ENCODE data around the gene HOXC4. TPM values are rescaled to one million over a fixed set of nuclear protein-coding genes. Genes with fewer than 3 reads are reported as not detected.

The HOXC4 gene
- total and polyA plus RNA-seq, 4 donors: 0.02 TPM; not detected in 3

DNA sequence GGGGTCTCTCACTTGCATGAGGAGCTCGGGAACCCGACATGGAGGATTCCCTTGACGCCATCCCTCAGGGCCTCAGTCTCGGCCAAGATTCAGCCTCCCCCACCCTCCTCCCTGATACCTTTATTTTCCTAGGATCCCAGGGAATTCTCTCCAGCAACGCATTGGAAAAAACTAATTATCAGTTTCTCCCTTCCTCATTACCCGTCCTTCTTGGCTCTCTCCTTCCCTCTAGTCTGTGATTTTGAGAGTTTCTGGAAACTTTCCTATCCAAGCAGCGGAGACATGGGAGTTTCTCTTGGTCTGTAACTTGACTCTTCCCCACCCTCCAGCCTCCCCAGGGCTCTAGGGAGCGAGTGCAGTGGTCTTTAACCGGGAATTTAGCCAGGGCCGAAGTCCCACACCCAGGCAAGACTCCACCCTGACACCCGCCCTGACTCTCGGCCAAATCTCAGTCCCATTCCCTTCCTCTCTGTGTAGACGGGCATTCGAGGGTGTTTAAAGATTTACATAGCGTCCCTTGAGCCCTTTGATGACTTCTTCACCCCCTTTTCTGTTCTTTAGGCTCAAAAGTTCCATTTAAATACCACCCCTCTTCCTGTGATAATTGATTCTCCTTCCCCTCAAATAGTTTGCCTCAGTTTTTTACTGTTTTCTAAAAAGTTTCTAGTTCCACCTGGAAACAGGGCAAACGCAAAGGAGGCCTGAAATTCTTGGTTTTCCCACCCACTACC lies 14.1 kb upstream of the HOXC4 start:
- Histone ChIP-seq H3K4me1 (ENCODE audit: control insufficient read depth in 4 of 4, insufficient read depth in 4 of 4, low read length in 3 of 4) (peaks cover 0 to under 1% (median 0%) of the 10 kb centered on the region in 4 donors), H3K9ac (ENCODE audit: low read depth in 1 of 2, low read length in 2 of 2) (no peak overlapping the region), H3K9me3 (ENCODE audit: control insufficient read depth in 4 of 4, low read length in 3 of 4) (no peaks in the 10 kb centered on the region), H3K4me3 (ENCODE audit: low read depth in 1 of 3, low read length in 3 of 3) (no peak overlapping the region), H3K27ac (ENCODE audit: low read depth in 1 of 2, low read length in 2 of 2) (no peak overlapping the region), H3K36me3 (ENCODE audit: control insufficient read depth in 4 of 4, insufficient read depth in 3 of 4, low read depth in 1 of 4, low read length in 3 of 4) (no peaks in the 10 kb centered on the region), H3K27me3 (ENCODE audit: control insufficient read depth in 4 of 4, insufficient read depth in 4 of 4, low read length in 3 of 4) (peaks cover 2 to 35% (median 8%) of the 10 kb centered on the region in 4 donors)
- DNase-seq (ENCODE audit: low spot score): no peak
- WGBS: 11% methylated on average over 16 of the region's 16 CpGs
- TF ChIP-seq FOXA1 (IDR thresholded peaks at IDR 0.05) (no peak), ATF3 (IDR thresholded peaks at IDR 0.05) (no peak), HNF4G (IDR thresholded peaks at IDR 0.05) (no peak), FOXA2 (IDR thresholded peaks at IDR 0.05) (no peak), REST (IDR thresholded peaks at IDR 0.05) (no peak), EGR1 (IDR thresholded peaks at IDR 0.05; ENCODE audit: low read depth in 2 of 2) (no peak), YY1 (IDR thresholded peaks at IDR 0.05) (no peak), ZBTB33 (IDR thresholded peaks at IDR 0.05) (no peak), RAD21 (IDR thresholded peaks at IDR 0.05) (no peak)

- H3K27ac ChIP-seq (ENCODE audit: low read depth in 1 of 2, low read length in 2 of 2): no peak overlapping the region
- H3K36me3 ChIP-seq (ENCODE audit: control insufficient read depth in 4 of 4, insufficient read depth in 3 of 4, low read depth in 1 of 4, low read length in 3 of 4): no peaks in the 10 kb centered on the region
- no peaks in the 10 kb centered on the region for H3K9me3 ChIP-seq (ENCODE audit: control insufficient read depth in 4 of 4, low read length in 3 of 4)
- H3K4me3 ChIP-seq (ENCODE audit: low read depth in 1 of 3, low read length in 3 of 3): no peak overlapping the region
- H3K9ac ChIP-seq (ENCODE audit: low read depth in 1 of 2, low read length in 2 of 2): no peak overlapping the region
- peaks cover 4 to 35% (median 8%) of the 10 kb centered on the region in 4 donors for H3K27me3 ChIP-seq (ENCODE audit: control insufficient read depth in 4 of 4, insufficient read depth in 4 of 4, low read length in 3 of 4)
- no peaks in the 10 kb centered on the region for H3K4me1 ChIP-seq (ENCODE audit: control insufficient read depth in 4 of 4, insufficient read depth in 4 of 4, low read length in 3 of 4)
- DNase-seq (ENCODE audit: low spot score): no peak
- 38% methylated on average over 4 of the region's 4 CpGs for WGBS
- TF ChIP-seq YY1 (IDR thresholded peaks at IDR 0.05) (no peak), GABPA (IDR thresholded peaks at IDR 0.05 in 1 of 2, conservative IDR thresholded peaks at IDR 0.05 in 1 of 2) (no peak), HNF4A (conservative IDR thresholded peaks at IDR 0.05) (no peak), NR2F2 (IDR thresholded peaks at IDR 0.05) (no peak), FOXA1 (IDR thresholded peaks at IDR 0.05) (no peak), ZBTB33 (IDR thresholded peaks at IDR 0.05) (no peak), HNF4G (IDR thresholded peaks at IDR 0.05) (no peak), SP1 (IDR thresholded peaks at IDR 0.05) (no peak), EGR1 (IDR thresholded peaks at IDR 0.05; ENCODE audit: low read depth in 2 of 2) (no peak), JUND (IDR thresholded peaks at IDR 0.05) (no peak), RAD21 (IDR thresholded peaks at IDR 0.05) (no peak), TAF1 (conservative IDR thresholded peaks at IDR 0.05) (no peak), MAX (IDR thresholded peaks at IDR 0.05) (no peak), RXRA (IDR thresholded peaks at IDR 0.05) (no peak), REST (IDR thresholded peaks at IDR 0.05) (no peak)
- TF ChIP-seq, protein P1, sequence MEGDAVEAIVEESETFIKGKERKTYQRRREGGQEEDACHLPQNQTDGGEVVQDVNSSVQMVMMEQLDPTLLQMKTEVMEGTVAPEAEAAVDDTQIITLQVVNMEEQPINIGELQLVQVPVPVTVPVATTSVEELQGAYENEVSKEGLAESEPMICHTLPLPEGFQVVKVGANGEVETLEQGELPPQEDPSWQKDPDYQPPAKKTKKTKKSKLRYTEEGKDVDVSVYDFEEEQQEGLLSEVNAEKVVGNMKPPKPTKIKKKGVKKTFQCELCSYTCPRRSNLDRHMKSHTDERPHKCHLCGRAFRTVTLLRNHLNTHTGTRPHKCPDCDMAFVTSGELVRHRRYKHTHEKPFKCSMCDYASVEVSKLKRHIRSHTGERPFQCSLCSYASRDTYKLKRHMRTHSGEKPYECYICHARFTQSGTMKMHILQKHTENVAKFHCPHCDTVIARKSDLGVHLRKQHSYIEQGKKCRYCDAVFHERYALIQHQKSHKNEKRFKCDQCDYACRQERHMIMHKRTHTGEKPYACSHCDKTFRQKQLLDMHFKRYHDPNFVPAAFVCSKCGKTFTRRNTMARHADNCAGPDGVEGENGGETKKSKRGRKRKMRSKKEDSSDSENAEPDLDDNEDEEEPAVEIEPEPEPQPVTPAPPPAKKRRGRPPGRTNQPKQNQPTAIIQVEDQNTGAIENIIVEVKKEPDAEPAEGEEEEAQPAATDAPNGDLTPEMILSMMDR (IDR thresholded peaks at IDR 0.05; ENCODE audit: low read depth, low read length, missing input control): no peak
Observed at GRCh38 chr12:54040148-54040494, 13.5 kb upstream of the HOXC4 start.
